ENCODE measurements around the gene RPS6KC1.
"Not testable (repeated sequence)": the region's sequence is repeated elsewhere in the genome, so short reads cannot be mapped to it uniquely, and the experiment has no call there.

The RPS6KC1 gene

DNA sequence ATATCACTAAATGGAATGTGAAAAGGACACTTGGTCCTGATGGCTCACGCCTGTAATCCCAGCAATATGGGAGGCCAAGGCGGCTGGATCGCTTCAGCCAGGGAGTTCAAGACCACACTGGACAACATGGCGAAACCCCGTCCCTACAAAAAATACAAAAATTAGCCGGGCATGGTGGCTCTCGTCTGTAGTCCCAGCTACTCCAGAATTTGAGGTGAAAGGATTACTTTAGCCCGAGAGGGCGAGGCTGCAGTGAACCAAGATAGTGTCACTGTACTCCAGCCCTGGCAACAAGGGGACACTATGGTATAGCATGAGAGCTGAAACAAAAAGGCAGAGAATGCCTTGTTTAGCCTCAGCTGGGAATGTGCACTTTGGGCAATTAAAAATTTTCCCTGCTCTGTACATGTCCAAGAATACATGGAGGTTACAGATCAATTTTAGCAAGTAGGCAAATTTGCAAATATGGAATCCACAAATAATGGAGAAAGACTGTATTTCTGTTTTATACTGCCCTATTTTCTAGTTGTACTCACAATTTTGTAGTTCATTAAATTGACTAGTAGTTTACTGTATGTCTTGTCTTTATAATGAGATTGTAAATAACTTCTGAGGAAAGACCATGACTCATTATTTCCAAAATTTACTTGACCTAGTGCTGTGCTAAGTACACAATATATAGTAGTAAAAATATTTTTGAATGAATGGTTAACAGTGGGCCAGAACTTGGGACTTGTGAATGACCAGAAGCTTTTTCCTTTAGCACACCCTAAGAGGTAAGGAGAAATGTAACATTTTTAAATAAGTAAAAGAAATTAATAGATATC, 33.4 kb upstream of the RPS6KC1 start:
- ChIA-PET POLR2A (no interaction called here), CTCF (no interaction called here)
- TF ChIP-seq, protein P1, sequence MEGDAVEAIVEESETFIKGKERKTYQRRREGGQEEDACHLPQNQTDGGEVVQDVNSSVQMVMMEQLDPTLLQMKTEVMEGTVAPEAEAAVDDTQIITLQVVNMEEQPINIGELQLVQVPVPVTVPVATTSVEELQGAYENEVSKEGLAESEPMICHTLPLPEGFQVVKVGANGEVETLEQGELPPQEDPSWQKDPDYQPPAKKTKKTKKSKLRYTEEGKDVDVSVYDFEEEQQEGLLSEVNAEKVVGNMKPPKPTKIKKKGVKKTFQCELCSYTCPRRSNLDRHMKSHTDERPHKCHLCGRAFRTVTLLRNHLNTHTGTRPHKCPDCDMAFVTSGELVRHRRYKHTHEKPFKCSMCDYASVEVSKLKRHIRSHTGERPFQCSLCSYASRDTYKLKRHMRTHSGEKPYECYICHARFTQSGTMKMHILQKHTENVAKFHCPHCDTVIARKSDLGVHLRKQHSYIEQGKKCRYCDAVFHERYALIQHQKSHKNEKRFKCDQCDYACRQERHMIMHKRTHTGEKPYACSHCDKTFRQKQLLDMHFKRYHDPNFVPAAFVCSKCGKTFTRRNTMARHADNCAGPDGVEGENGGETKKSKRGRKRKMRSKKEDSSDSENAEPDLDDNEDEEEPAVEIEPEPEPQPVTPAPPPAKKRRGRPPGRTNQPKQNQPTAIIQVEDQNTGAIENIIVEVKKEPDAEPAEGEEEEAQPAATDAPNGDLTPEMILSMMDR (IDR thresholded peaks at IDR 0.05; ENCODE audit: control extremely low read depth, extremely low read depth, low read depth, missing control alignments): no peak
- DNase-seq (ENCODE audit: extremely low spot score): no peak

- POLR2A ChIA-PET: no interaction called here
These were observed 31.6 kb upstream of the RPS6KC1 start for GRCh38 chr1:213019450-213019849.

GRCh38 chr1:213020016-213020415, 31.0 kb upstream of the RPS6KC1 start:
- no peak for DNase-seq (ENCODE audit: extremely low spot score)
- TF ChIP-seq, protein P1 (IDR thresholded peaks at IDR 0.05; ENCODE audit: control extremely low read depth, extremely low read depth, low read depth, missing control alignments): no peak
- CTCF ChIA-PET: interaction anchor here (1.4 kb wide), 1 partner anchor 15 kb away, joined by 4 read pairs; no protein-coding TSS in a partner anchor
- POLR2A ChIA-PET: no interaction called here

More at GRCh38 chr1:213019450-213019849, 31.6 kb upstream of the RPS6KC1 start:
- CTCF ChIA-PET: interaction anchor here (1.4 kb wide), 1 partner anchor 15 kb away, joined by 4 read pairs; no protein-coding TSS in a partner anchor
- TF ChIP-seq, protein P1 (IDR thresholded peaks at IDR 0.05; ENCODE audit: control extremely low read depth, extremely low read depth, low read depth, missing control alignments): no peak
- no peak for DNase-seq (ENCODE audit: extremely low spot score)

- DNase-seq (ENCODE audit: extremely low spot score): not testable (repeated sequence)
- CTCF ChIA-PET: interaction anchor here (1.6 kb wide), 1 partner anchor 10 kb away, joined by 5 read pairs; no protein-coding TSS in a partner anchor
These were observed 24.0 kb upstream of the RPS6KC1 start for GRCh38 chr1:213027024-213027423.

GRCh38 chr1:213032651-213033050, 18.4 kb upstream of the RPS6KC1 start:
- ChIA-PET CTCF (interaction anchor here (1.3 to 1.4 kb wide), 2 partner anchors 9 to 11 kb away, joined by 3 to 5 read pairs; no protein-coding TSS in a partner anchor), POLR2A (no interaction called here)
- no peak for DNase-seq (ENCODE audit: extremely low spot score)
- TF ChIP-seq, protein P1 (IDR thresholded peaks at IDR 0.05; ENCODE audit: control extremely low read depth, extremely low read depth, low read depth, missing control alignments): no peak

More at GRCh38 chr1:213027024-213027423, 24.0 kb upstream of the RPS6KC1 start:
- POLR2A ChIA-PET: not testable (repeated sequence)

- no peak for DNase-seq (ENCODE audit: extremely low spot score)
- CTCF ChIA-PET: interaction anchor here (1.3 kb wide), 1 partner anchor 15 kb away, joined by 4 read pairs; no protein-coding TSS in a partner anchor
- POLR2A ChIA-PET: no interaction called here
- TF ChIP-seq, protein P1 (IDR thresholded peaks at IDR 0.05; ENCODE audit: control extremely low read depth, extremely low read depth, low read depth, missing control alignments): no peak
These were observed 16.3 kb upstream of the RPS6KC1 start for GRCh38 chr1:213034713-213035112.

- POLR2A ChIA-PET: no interaction called here
- DNase-seq (ENCODE audit: extremely low spot score): no peak
- CTCF ChIA-PET: interaction anchor here (1.3 kb wide), 1 partner anchor 16 kb away, joined by 4 read pairs; no protein-coding TSS in a partner anchor
- TF ChIP-seq, protein P1 (IDR thresholded peaks at IDR 0.05; ENCODE audit: control extremely low read depth, extremely low read depth, low read depth, missing control alignments): no peak
These were observed 15.5 kb upstream of the RPS6KC1 start for GRCh38 chr1:213035573-213035972.
